Mesothelial cell of epicardium (in vitro differentiated cells): Measurements from ENCODE around the gene ENPP3. TPM values are rescaled to one million over a fixed set of nuclear protein-coding genes. Genes with fewer than 3 reads are reported as not detected.

Experiments
- DNase-seq, 2 experiments: peaks; one replicate each; pipeline ENCODE4 v3.0.0; 2021; ENCODE audit warnings: low spot score in 2 of 2; ENCODE audit not compliant: unreplicated experiment in 2 of 2
- H3K27ac Mint-ChIP-seq: 2 replicates; pipeline ENCODE4 v1.8.0; 2021; ENCODE audit warnings: mixed read lengths
- H3K27me3 Mint-ChIP-seq: 2 replicates; pipeline ENCODE4 v1.8.0; 2021; ENCODE audit warnings: low read depth, mixed read lengths
- H3K36me3 Mint-ChIP-seq: 2 replicates; pipeline ENCODE4 v1.8.0; 2021; ENCODE audit warnings: mixed read lengths
- H3K4me1 Mint-ChIP-seq: 2 replicates; pipeline ENCODE4 v1.8.0; 2021; ENCODE audit warnings: mixed read lengths
- H3K4me3 Mint-ChIP-seq: 2 replicates; pipeline ENCODE4 v1.8.0; 2021; ENCODE audit warnings: mild to moderate bottlenecking, moderate library complexity, mixed read lengths
- H3K9me3 Mint-ChIP-seq: 2 replicates; pipeline ENCODE4 v1.8.0; 2021; ENCODE audit warnings: mixed read lengths
- total RNA-seq: library from RNA; stranded (reverse); gene quantifications from 3 replicates; pipeline ENCODE4 v1.2.1, GENCODE V29; 2021
- TF ChIP-seq, protein P1 (sequence below): fragments of 200-600 bp; sonication (generic); IDR thresholded peaks from one replicate; pipeline ENCODE4 v1.5.0; 2021; ENCODE audit warnings: antibody characterized with exemption; ENCODE audit not compliant: unreplicated experiment

ENPP3 gene
- total RNA-seq, 1 donor from 2014 or later = 0.89 TPM

DNA sequence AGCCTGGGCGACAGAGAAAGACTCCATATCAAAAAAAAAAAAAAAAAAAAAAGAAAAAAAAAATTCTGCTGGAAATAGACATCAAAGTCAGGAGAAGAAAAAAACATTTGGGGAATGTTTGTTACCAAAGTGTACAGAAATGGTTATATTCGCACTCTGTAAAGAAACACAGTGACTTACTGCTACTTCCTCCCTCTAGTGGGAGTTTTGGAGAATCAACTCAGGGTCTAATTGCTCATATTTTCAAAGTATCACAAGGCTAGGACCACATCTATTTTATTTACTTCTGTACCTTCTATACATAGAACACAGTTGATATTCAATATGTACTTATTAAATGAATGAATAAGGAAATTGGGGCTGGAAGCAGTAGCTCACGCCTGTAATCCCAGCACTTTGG is 39.7 kb upstream of the ENPP3 start:
- no peak for DNase-seq
- H3K27ac Mint-ChIP-seq = no peak overlapping the region
- TF ChIP-seq, protein P1, sequence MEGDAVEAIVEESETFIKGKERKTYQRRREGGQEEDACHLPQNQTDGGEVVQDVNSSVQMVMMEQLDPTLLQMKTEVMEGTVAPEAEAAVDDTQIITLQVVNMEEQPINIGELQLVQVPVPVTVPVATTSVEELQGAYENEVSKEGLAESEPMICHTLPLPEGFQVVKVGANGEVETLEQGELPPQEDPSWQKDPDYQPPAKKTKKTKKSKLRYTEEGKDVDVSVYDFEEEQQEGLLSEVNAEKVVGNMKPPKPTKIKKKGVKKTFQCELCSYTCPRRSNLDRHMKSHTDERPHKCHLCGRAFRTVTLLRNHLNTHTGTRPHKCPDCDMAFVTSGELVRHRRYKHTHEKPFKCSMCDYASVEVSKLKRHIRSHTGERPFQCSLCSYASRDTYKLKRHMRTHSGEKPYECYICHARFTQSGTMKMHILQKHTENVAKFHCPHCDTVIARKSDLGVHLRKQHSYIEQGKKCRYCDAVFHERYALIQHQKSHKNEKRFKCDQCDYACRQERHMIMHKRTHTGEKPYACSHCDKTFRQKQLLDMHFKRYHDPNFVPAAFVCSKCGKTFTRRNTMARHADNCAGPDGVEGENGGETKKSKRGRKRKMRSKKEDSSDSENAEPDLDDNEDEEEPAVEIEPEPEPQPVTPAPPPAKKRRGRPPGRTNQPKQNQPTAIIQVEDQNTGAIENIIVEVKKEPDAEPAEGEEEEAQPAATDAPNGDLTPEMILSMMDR = peak; percentile 15
- no peaks in the 10 kb centered on the region for H3K27me3 Mint-ChIP-seq
- no peak overlapping the region for H3K4me3 Mint-ChIP-seq
- no peaks in the 10 kb centered on the region for H3K4me1 Mint-ChIP-seq
- peaks cover 41% of the 10 kb centered on the region for H3K36me3 Mint-ChIP-seq
- H3K9me3 Mint-ChIP-seq = no peaks in the 10 kb centered on the region

DNA sequence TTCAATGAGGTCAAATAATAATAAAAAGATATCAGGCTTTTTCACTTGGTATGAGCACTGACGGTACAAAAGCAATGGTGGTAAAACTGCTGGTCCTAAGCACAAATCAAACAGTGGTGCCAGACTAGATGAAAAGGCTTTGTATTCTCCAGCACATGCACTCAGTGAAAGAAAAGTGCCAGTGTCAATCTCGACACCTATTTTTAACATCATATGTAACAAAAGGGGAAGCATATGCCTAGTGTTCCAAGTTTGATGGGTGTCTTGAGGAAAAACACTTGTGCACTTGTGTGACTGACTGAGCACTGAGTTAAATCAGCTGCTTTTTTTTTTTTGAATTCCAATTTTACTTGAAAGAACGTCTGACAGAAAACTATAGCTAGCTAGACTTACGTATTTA is 36.4 kb upstream of the ENPP3 start:
- H3K27me3 Mint-ChIP-seq = no peaks in the 10 kb centered on the region
- H3K4me1 Mint-ChIP-seq = no peaks in the 10 kb centered on the region
- no peak overlapping the region for H3K4me3 Mint-ChIP-seq
- peaks cover 32% of the 10 kb centered on the region for H3K36me3 Mint-ChIP-seq
- TF ChIP-seq, protein P1 = no peak
- H3K27ac Mint-ChIP-seq = no peak overlapping the region
- no peaks in the 10 kb centered on the region for H3K9me3 Mint-ChIP-seq
- DNase-seq = no peak

DNA sequence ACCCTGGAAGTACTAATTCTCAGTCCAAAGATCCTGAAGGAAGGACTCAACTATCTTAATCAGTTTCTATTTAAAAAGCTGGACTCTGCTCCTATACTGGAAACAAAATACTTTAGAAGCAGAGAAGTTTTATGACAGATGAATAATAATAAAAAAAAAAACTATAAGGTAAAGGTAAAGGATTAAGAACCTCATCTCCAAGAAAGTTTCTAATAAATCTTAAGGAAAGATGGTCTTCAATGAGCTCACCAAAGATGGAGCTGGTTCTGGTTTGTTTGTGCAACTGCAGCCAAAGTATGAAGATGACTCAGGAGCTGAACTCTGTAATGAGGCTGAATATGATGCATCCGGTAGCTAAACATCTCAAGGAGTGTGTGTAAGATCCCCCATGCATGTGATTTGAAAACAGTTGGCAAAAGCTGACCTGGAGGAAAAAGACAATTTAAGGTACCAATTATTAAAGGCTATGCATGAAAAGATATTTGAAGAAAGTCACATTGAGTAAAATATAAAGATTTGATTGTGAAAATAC is 34.3 kb upstream of the ENPP3 start:
- H3K36me3 Mint-ChIP-seq = peaks cover 38% of the 10 kb centered on the region
- no peak for DNase-seq
- H3K27me3 Mint-ChIP-seq = no peaks in the 10 kb centered on the region
- no peak overlapping the region for H3K4me3 Mint-ChIP-seq
- no peaks in the 10 kb centered on the region for H3K4me1 Mint-ChIP-seq
- H3K27ac Mint-ChIP-seq = no peak overlapping the region
- no peaks in the 10 kb centered on the region for H3K9me3 Mint-ChIP-seq
- TF ChIP-seq, protein P1 = no peak

DNA sequence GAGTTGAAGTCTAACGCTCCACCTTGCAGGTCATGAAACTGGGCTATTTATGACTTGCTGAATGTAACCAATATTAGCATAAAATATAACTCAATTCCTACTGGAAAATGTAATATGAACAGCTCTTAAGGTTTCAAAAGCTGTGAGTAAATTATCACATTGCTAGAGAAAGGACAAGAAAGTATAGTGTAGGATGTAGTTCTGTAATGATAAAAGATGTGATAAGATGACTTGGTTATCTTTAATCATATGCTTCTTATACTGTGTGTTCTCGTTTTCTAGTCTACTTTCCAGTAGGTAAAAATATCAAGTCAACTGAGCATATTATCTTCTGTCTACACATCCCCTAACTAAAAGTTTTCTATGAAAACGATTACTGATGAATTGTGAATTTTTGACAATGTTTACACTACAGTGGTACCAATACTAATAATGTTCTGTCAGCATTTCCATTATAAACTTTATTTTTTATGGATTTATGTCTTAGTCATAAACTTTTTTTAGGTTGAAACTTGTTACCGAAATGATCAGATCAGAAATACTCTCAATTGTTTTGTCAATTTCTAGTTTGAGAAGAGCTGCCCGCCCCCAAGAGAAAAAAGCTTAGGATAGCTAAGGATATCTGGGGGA is 23.7 kb upstream of the ENPP3 start:
- Mint-ChIP-seq H3K27me3 (no peaks in the 10 kb centered on the region), H3K4me3 (no peak overlapping the region), H3K9me3 (no peaks in the 10 kb centered on the region), H3K27ac (no peak overlapping the region), H3K4me1 (no peaks in the 10 kb centered on the region), H3K36me3 (peaks cover 28% of the 10 kb centered on the region)
- TF ChIP-seq, protein P1 = no peak
- no peak for DNase-seq

DNA sequence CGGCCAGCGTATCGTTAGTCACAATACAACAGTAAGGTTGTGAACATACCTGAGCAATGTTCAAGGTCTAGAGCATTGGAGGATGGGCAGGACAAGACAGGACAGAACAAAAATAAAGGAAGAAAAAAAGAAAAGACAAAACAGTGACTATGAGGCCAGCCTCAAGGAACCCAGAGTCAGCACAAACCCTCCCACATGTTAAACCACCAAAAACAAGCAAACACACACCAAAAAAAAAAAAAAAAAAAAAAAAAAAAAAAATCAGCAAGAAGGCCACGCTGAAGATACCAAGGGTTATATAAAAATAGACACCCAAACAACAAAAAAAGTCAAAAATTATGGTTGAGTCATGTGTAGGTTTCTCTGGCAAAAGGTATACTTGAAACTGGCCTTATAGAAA is 21.8 kb upstream of the ENPP3 start:
- Mint-ChIP-seq H3K36me3 (peaks cover 23% of the 10 kb centered on the region), H3K27me3 (no peaks in the 10 kb centered on the region), H3K4me1 (no peaks in the 10 kb centered on the region), H3K9me3 (no peaks in the 10 kb centered on the region), H3K27ac (no peak overlapping the region), H3K4me3 (no peak overlapping the region)
- no peak for DNase-seq
- TF ChIP-seq, protein P1 = no peak
